ENCODE data around the gene NRCAM. TPM values are rescaled to one million over a fixed set of nuclear protein-coding genes. Genes with fewer than 3 reads are reported as not detected.

Gene NRCAM
- polyA plus RNA-seq, 3 donors: not detected

DNA sequence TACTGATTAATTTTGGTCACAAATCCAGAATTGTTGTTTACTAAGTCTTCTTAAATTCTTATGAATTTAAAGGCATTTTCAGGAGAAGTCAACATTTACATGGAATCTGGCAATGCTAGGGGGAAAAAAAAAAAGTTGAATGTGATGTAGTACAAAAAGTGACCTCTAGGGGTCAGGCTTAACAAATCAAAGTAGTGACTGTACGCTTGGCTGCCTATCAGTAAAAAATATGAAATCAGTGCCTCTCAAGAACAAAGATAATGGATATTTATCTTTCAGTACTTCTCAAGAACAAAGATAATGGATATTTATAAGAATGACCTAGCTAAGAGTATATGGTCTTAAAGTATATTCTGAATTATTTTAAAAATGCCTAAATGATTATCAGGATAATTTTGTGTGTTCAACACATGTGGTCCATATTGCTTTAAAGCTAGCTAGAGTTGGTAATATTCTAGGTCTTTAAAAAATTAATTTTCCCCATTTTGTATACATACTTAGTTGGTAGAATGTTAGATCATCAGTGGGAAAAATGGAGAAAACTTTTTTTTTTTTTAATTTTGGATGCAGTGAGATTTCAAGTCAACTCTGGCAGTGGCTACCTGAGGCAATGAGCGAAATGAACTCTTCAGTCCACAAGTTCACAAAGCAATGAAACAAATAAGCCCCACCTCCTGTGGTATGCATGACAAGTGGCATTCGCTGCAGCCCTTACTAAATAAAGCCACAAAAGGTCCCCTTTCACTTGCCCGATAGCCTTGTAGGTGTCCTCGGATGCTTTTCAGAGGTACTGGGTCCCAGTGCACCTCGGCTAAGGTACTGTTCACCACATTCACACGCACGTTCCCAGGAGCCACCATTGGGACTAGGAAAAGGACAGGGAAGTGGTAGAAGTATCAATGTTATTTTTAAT, 274.9 kb downstream of the NRCAM start:
- H3K27ac ChIP-seq (ENCODE audit: low read depth in 1 of 2, low read length in 2 of 2): no peak overlapping the region
- no peaks in the 10 kb centered on the region for H3K36me3 Mint-ChIP-seq
- no peak overlapping the region for H3K27ac Mint-ChIP-seq
- H3K4me3 Mint-ChIP-seq: no peak overlapping the region
- TF ChIP-seq, protein P1, sequence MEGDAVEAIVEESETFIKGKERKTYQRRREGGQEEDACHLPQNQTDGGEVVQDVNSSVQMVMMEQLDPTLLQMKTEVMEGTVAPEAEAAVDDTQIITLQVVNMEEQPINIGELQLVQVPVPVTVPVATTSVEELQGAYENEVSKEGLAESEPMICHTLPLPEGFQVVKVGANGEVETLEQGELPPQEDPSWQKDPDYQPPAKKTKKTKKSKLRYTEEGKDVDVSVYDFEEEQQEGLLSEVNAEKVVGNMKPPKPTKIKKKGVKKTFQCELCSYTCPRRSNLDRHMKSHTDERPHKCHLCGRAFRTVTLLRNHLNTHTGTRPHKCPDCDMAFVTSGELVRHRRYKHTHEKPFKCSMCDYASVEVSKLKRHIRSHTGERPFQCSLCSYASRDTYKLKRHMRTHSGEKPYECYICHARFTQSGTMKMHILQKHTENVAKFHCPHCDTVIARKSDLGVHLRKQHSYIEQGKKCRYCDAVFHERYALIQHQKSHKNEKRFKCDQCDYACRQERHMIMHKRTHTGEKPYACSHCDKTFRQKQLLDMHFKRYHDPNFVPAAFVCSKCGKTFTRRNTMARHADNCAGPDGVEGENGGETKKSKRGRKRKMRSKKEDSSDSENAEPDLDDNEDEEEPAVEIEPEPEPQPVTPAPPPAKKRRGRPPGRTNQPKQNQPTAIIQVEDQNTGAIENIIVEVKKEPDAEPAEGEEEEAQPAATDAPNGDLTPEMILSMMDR (IDR thresholded peaks at IDR 0.05): peak; percentile 82
- no peaks in the 10 kb centered on the region for H3K27me3 ChIP-seq (ENCODE audit: control insufficient read depth in 2 of 2, insufficient read depth in 2 of 2, low read length in 2 of 2)
- no peaks in the 10 kb centered on the region for H3K4me1 ChIP-seq (ENCODE audit: control insufficient read depth in 1 of 2, insufficient read depth in 2 of 2, low read length in 2 of 2)
- H3K4me2 ChIP-seq (replicated peaks; ENCODE audit: extremely low read depth, low read length, poor library complexity, severe bottlenecking): no peak overlapping the region
- peak; percentile 5 to 30 (median 10) for DNase-seq
- H3K4me3 ChIP-seq (replicated peaks in 1 of 3; ENCODE audit: low read depth in 2 of 3, low read length in 3 of 3): no peak overlapping the region
- no peaks in the 10 kb centered on the region for H3K4me1 Mint-ChIP-seq
- H3K36me3 ChIP-seq (replicated peaks in 1 of 2; ENCODE audit: control insufficient read depth in 1 of 2, insufficient read depth in 2 of 2, low read length in 2 of 2): no peaks in the 10 kb centered on the region
- no peaks in the 10 kb centered on the region for H3K9me3 Mint-ChIP-seq
- H3K79me2 ChIP-seq (ENCODE audit: insufficient read depth, low read length): no peaks in the 10 kb centered on the region
- H3K27me3 Mint-ChIP-seq (ENCODE audit: low read depth in 3 of 3): peaks cover 2 to 7% (median 4%) of the 10 kb centered on the region in 3 donors
- no peak overlapping the region for H2AFZ ChIP-seq (ENCODE audit: insufficient read depth, low read depth, low read length, poor library complexity, severe bottlenecking)
- intact Hi-C loops (cut with micrococcal nuclease): loop anchor here in 1 of 2 donors (5.0 kb wide), 1 partner anchor 316 kb away; no protein-coding TSS in a partner anchor
- H3K9ac ChIP-seq (ENCODE audit: insufficient read depth, low read length, poor library complexity, severe bottlenecking): no peak overlapping the region
- WGBS (ENCODE audit: insufficient coverage): 60% methylated on average over 1 of the region's 8 CpGs
- H4K20me1 ChIP-seq (ENCODE audit: insufficient read depth, low read length): no peaks in the 10 kb centered on the region
- no peaks in the 10 kb centered on the region for H3K9me3 ChIP-seq (replicated peaks in 1 of 2; ENCODE audit: control insufficient read depth in 1 of 2, insufficient read depth in 1 of 2, low read length in 2 of 2)

DNA sequence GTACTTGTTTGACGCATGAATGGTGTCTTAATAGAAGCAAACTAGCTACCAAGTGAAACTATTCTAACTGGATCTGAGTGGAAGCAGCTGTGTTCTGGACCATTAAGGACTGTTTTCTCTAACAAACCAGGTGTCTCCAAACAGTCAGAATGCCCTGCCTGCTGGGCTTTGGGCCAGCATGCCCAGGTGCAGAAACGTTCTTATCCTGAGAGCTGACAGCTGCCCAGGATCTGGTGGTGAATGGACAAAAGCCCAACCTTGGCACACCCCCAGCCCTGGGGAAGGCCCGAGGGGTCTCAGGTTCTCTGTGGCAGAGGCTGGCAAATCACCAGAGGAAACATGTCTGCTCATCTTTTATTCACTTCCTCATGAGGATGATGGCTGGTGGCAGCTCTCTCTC, 277.8 kb downstream of the NRCAM start:
- H2AFZ ChIP-seq (ENCODE audit: insufficient read depth, low read depth, low read length, poor library complexity, severe bottlenecking): no peak overlapping the region
- TF ChIP-seq, protein P1 (IDR thresholded peaks at IDR 0.05): no peak
- no peak overlapping the region for H3K4me3 ChIP-seq (replicated peaks in 1 of 3; ENCODE audit: low read depth in 2 of 3, low read length in 3 of 3)
- no peak overlapping the region for H3K4me2 ChIP-seq (replicated peaks; ENCODE audit: extremely low read depth, low read length, poor library complexity, severe bottlenecking)
- intact Hi-C loops (cut with micrococcal nuclease): no loop called here
- H3K9me3 ChIP-seq (replicated peaks in 1 of 2; ENCODE audit: control insufficient read depth in 1 of 2, insufficient read depth in 1 of 2, low read length in 2 of 2): no peaks in the 10 kb centered on the region
- no peak overlapping the region for H3K27ac ChIP-seq (ENCODE audit: low read depth in 1 of 2, low read length in 2 of 2)
- peaks cover 0 to 10% (median 5%) of the 10 kb centered on the region in 3 donors for H3K27me3 Mint-ChIP-seq (ENCODE audit: low read depth in 3 of 3)
- no peaks in the 10 kb centered on the region for H3K9me3 Mint-ChIP-seq
- H3K4me1 Mint-ChIP-seq: no peaks in the 10 kb centered on the region
- WGBS (ENCODE audit: insufficient coverage): 38% methylated on average over 2 of the region's 3 CpGs
- no peaks in the 10 kb centered on the region for H3K36me3 Mint-ChIP-seq
- no peaks in the 10 kb centered on the region for H4K20me1 ChIP-seq (ENCODE audit: insufficient read depth, low read length)
- H3K36me3 ChIP-seq (replicated peaks in 1 of 2; ENCODE audit: control insufficient read depth in 1 of 2, insufficient read depth in 2 of 2, low read length in 2 of 2): no peaks in the 10 kb centered on the region
- no peak overlapping the region for H3K27ac Mint-ChIP-seq
- no peak overlapping the region for H3K9ac ChIP-seq (ENCODE audit: insufficient read depth, low read length, poor library complexity, severe bottlenecking)
- H3K27me3 ChIP-seq (ENCODE audit: control insufficient read depth in 2 of 2, insufficient read depth in 2 of 2, low read length in 2 of 2): no peaks in the 10 kb centered on the region
- H3K4me1 ChIP-seq (ENCODE audit: control insufficient read depth in 1 of 2, insufficient read depth in 2 of 2, low read length in 2 of 2): no peaks in the 10 kb centered on the region
- no peaks in the 10 kb centered on the region for H3K79me2 ChIP-seq (ENCODE audit: insufficient read depth, low read length)
- H3K4me3 Mint-ChIP-seq: no peak overlapping the region
- DNase-seq: no peak

Data from CD14-positive monocyte (primary cell).